NT2/D1 (cell line): ENCODE data around the gene NUP153.

Experiments
- SUZ12 ChIP-seq: IDR thresholded peaks from 2 replicates; pipeline ENCODE4 v1.6.1; 2011; ENCODE audit not compliant: insufficient read length, insufficient read depth; ENCODE audit errors: extremely low read depth
- YY1 ChIP-seq: IDR thresholded peaks from 2 replicates; pipeline ENCODE4 v1.6.1; 2011; ENCODE audit not compliant: insufficient read length, insufficient read depth
- ZNF274 ChIP-seq: IDR thresholded peaks from 2 replicates; pipeline ENCODE4 v1.6.1; 2011; ENCODE audit warnings: mild to moderate bottlenecking, low read depth, low read length

GRCh38 chr6:17666646-17667045 is 40.1 kb downstream of the NUP153 start:
- no peak for TF ChIP-seq YY1
- TF ChIP-seq ZNF274 = no peak
- TF ChIP-seq SUZ12 = no peak
